Fibroblast of mammary gland (primary cell): Measurements from ENCODE around the gene ST7L.

Experiments
- DNase-seq: peaks from one replicate; pipeline ENCODE4 v3.0.0-alpha.2; 2010; ENCODE audit warnings: low read depth
- H3K4me3 ChIP-seq: 2 replicates; pipeline ENCODE4 v1.5.1; 2011; ENCODE audit warnings: low read depth, mild to moderate bottlenecking, low read length, moderate library complexity; ENCODE audit not compliant: control insufficient read depth
- TF ChIP-seq, protein P1 (sequence below): conservative IDR thresholded peaks from 2 replicates; pipeline ENCODE4 v1.5.1; 2011; ENCODE audit warnings: low read depth, low read length, inconsistent platforms; ENCODE audit not compliant: control insufficient read depth, insufficient read depth

The ST7L gene

DNA sequence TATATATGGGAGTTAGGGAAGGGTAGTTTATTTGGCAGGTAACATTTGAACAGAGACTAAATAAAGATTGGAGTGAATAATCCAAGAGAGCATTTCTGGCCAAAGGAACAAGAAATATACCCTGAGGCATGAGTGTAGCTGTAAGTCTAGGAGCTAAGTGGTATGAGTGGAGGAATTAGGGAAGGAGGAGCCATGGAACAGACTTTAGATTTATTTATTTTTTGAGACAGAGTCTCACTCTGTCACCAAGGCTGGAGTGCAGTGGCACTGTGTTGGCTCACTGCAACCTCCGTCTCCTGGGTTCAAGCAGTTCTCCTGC lies 19.1 kb upstream of the ST7L start:
- TF ChIP-seq, protein P1, sequence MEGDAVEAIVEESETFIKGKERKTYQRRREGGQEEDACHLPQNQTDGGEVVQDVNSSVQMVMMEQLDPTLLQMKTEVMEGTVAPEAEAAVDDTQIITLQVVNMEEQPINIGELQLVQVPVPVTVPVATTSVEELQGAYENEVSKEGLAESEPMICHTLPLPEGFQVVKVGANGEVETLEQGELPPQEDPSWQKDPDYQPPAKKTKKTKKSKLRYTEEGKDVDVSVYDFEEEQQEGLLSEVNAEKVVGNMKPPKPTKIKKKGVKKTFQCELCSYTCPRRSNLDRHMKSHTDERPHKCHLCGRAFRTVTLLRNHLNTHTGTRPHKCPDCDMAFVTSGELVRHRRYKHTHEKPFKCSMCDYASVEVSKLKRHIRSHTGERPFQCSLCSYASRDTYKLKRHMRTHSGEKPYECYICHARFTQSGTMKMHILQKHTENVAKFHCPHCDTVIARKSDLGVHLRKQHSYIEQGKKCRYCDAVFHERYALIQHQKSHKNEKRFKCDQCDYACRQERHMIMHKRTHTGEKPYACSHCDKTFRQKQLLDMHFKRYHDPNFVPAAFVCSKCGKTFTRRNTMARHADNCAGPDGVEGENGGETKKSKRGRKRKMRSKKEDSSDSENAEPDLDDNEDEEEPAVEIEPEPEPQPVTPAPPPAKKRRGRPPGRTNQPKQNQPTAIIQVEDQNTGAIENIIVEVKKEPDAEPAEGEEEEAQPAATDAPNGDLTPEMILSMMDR, result no peak
- H3K4me3 ChIP-seq, result no peak overlapping the region
- no peak for DNase-seq

DNA sequence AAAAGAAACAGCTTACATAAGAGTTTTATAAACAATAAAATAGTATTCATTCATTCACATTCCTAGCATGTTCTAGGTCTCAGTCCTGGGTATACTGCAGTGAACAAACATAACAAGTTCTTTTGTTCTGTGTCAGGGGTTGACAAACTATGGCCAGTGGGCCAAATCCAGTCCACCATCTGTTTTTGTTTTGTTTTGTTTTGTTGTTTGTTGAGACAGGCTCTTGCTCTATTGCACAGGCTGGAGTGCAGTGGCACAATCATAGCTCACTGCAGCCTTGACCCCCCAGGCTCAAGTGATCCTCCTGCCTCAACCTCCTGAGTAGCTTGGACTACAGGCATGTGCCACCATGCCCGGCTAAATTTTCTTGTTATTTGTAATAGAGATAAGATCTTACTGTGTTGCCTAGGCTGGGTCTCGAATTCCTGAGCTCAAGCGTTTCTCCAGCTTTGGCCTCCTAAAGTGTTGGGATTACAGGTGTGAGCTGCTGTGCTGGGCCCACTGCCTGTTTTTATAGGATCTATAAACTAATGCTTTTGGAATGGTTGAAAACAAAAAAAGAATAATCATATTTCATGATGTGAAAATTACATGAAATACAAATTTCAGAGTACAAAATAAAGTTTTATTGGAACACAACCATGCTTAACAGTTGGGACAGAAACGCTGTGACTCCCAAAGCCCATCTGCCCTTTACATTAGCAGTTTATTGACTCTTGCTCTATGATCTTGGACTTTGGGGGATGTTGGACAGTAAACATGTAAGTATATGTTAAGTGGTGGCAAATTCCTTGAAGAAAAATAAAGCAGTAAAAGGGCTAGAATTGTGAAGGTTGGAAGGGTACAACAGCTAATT lies 18.5 kb upstream of the ST7L start:
- no peak overlapping the region for H3K4me3 ChIP-seq
- DNase-seq, result peak; percentile 50
- TF ChIP-seq, protein P1, result no peak

DNA sequence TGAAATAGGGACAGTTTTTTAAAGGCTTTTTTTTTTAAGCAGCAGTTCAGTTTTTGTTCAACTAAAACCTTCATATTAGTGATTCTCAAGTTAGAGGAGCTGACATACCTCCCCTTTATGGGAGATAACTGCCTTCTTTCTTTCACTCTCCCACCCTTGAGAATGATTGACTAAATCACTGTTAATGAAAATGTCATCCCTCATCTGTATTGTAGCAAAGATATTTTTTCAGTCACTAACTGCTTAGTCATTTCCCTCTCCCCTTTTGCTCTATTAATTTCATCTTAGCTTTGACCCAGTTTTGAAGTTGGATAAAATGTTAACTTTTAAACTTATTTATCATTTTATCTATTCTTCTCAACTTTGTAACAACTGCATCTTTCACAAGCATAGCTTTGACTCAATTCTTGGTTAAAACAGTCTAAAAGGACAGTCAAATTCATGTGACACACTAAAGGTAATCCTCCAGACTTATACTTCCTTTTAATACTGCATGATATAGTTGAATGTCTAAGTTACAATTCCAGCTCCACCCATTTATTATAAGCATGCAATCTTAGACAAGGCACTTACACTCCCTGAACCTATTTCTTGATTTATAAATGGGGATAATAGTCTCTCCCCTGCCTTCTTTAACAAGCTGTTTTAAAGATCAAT lies 17.8 kb upstream of the ST7L start:
- DNase-seq, result no peak
- TF ChIP-seq, protein P1, result no peak
- H3K4me3 ChIP-seq, result no peak overlapping the region

DNA sequence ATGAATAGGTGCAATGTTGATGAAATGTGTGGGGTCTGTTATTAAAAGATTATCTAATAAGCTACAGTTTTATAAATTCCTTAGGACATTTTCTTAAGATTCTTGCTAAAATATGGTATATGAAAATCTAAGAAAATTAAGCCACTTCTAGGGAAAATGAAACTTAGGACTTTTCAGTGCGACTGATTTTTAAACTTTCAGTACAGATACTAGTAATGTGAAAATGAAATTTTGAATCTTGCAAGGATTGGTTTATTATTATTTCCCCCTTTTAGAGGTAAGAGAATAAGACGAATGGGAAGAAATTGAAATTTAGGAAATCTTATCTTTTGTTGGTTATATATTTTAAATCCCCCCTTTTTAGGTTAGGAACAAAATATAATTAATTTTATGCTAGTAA lies 17.1 kb upstream of the ST7L start:
- TF ChIP-seq, protein P1, result no peak
- H3K4me3 ChIP-seq, result no peak overlapping the region
- DNase-seq, result no peak

DNA sequence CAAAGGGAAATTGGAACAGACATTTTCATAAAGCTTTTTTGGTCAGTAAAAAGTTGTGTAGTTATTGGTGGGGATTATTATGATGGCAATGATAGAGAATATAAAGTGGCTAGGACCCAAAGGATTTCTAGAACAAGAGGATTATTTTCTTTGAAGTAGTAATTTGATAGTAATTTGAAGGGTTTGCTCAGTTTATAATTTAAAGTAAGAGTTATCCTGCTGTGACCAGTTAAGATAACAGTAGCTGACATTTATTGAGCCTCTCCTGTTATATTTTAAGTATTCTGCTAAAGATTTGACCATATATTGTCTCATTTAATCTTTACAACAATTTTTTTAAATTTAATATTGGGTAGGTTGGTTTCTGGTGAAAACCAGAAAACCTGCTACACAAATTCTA lies 15.4 kb upstream of the ST7L start:
- DNase-seq, result no peak
- no peak overlapping the region for H3K4me3 ChIP-seq
- TF ChIP-seq, protein P1, result no peak

DNA sequence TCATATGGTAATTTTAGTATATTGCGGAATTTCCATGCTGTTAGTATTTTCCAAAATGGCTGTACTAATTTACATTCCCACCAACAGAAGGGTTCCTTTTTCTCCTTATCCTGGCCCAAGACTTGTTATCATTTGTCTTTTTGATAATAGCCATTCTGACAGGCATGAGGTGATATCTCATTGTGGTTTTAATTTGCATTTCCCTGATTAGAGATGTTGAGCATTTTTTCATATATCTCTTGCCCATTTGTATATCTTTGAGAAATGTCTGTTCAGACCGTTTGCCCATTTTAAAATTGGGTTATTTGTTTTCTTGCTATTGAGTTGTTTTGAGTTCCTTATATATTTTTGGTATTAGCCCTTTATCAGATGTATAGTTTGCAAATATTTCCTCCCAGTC lies 14.7 kb upstream of the ST7L start:
- DNase-seq, result no peak
- H3K4me3 ChIP-seq, result no peak overlapping the region
- TF ChIP-seq, protein P1, result no peak
